ENCODE measurements around the gene CCDC138. TPM values are rescaled to one million over a fixed set of nuclear protein-coding genes. Genes with fewer than 3 reads are reported as not detected.

The CCDC138 gene
- total RNA-seq, 2 donors from 2014 or later: 4.2 to 4.5 TPM

- Histone ChIP-seq H3K27me3 (replicated peaks; ENCODE audit: insufficient read depth) (no peaks in the 10 kb centered on the region), H3K36me3 (no peaks in the 10 kb centered on the region), H3K4me1 (replicated peaks) (no peaks in the 10 kb centered on the region), H3K4me3 (no peak overlapping the region), H3K27ac (no peak overlapping the region), H3K9me3 (no peaks in the 10 kb centered on the region)
- no peak for TF ChIP-seq POLR2AphosphoS5 (IDR thresholded peaks at IDR 0.05)
- TF ChIP-seq CTCF (IDR thresholded peaks at IDR 0.05): no peak
- TF ChIP-seq POLR2A (IDR thresholded peaks at IDR 0.05): no peak
- WGBS: 83% methylated on average over 3 of the region's 3 CpGs
- no peak for DNase-seq (ENCODE audit: low spot score)
- intact Hi-C loops (cut with DNase I): no loop called here
Observed at GRCh38 chr2:108869542-108869941, 83.0 kb downstream of the CCDC138 start.

- Histone ChIP-seq H3K4me1 (replicated peaks) (no peaks in the 10 kb centered on the region), H3K27ac (no peak overlapping the region), H3K4me3 (no peak overlapping the region), H3K27me3 (replicated peaks; ENCODE audit: insufficient read depth) (no peaks in the 10 kb centered on the region), H3K9me3 (no peaks in the 10 kb centered on the region), H3K36me3 (no peaks in the 10 kb centered on the region)
- WGBS: over 99% methylated on average over 5 of the region's 5 CpGs
- DNase-seq (ENCODE audit: low spot score): no peak
- intact Hi-C loops (cut with DNase I): no loop called here
- TF ChIP-seq CTCF (IDR thresholded peaks at IDR 0.05): no peak
- TF ChIP-seq POLR2A (IDR thresholded peaks at IDR 0.05): no peak
- TF ChIP-seq POLR2AphosphoS5 (IDR thresholded peaks at IDR 0.05): no peak
Observed at GRCh38 chr2:108870069-108870644, 83.6 kb downstream of the CCDC138 start.

- H3K27ac ChIP-seq: no peak overlapping the region
- H3K4me3 ChIP-seq: no peak overlapping the region
- intact Hi-C loops (cut with DNase I): no loop called here
- no peak for DNase-seq (ENCODE audit: low spot score)
- 97% methylated on average over 2 of the region's 2 CpGs for WGBS
- H3K27me3 ChIP-seq (replicated peaks; ENCODE audit: insufficient read depth): no peaks in the 10 kb centered on the region
- TF ChIP-seq POLR2AphosphoS5 (IDR thresholded peaks at IDR 0.05): no peak
- no peak for TF ChIP-seq CTCF (IDR thresholded peaks at IDR 0.05)
- TF ChIP-seq POLR2A (IDR thresholded peaks at IDR 0.05): no peak
- H3K36me3 ChIP-seq: no peaks in the 10 kb centered on the region
- H3K9me3 ChIP-seq: no peaks in the 10 kb centered on the region
- no peaks in the 10 kb centered on the region for H3K4me1 ChIP-seq (replicated peaks)
Observed at GRCh38 chr2:108877506-108877905, 90.9 kb downstream of the CCDC138 start.

GRCh38 chr2:108878276-108878675 lies 91.7 kb downstream of the CCDC138 start:
- Histone ChIP-seq H3K27me3 (replicated peaks; ENCODE audit: insufficient read depth) (no peaks in the 10 kb centered on the region), H3K4me1 (replicated peaks) (no peaks in the 10 kb centered on the region), H3K4me3 (no peak overlapping the region), H3K36me3 (no peaks in the 10 kb centered on the region), H3K27ac (no peak overlapping the region), H3K9me3 (no peaks in the 10 kb centered on the region)
- no peak for TF ChIP-seq CTCF (IDR thresholded peaks at IDR 0.05)
- TF ChIP-seq POLR2A (IDR thresholded peaks at IDR 0.05): no peak
- no peak for TF ChIP-seq POLR2AphosphoS5 (IDR thresholded peaks at IDR 0.05)
- 46% methylated on average over 2 of the region's 2 CpGs for WGBS
- intact Hi-C loops (cut with DNase I): no loop called here
- DNase-seq (ENCODE audit: low spot score): no peak

GRCh38 chr2:108884619-108885018 lies 98.0 kb downstream of the CCDC138 start:
- Histone ChIP-seq H3K4me3 (no peak overlapping the region), H3K27ac (no peak overlapping the region), H3K9me3 (no peaks in the 10 kb centered on the region), H3K36me3 (no peaks in the 10 kb centered on the region), H3K27me3 (replicated peaks; ENCODE audit: insufficient read depth) (no peaks in the 10 kb centered on the region), H3K4me1 (replicated peaks) (no peaks in the 10 kb centered on the region)
- TF ChIP-seq POLR2AphosphoS5 (IDR thresholded peaks at IDR 0.05) (no peak), CTCF (IDR thresholded peaks at IDR 0.05) (no peak), POLR2A (IDR thresholded peaks at IDR 0.05) (no peak)
- DNase-seq (ENCODE audit: low spot score): no peak
- intact Hi-C loops (cut with DNase I): no loop called here
- WGBS: 47% methylated on average over 6 of the region's 6 CpGs
